HFFc6 (cell line): ENCODE results near the gene P3H1. TPM values are rescaled to one million over a fixed set of nuclear protein-coding genes. Genes with fewer than 3 reads are reported as not detected.
"Not testable (repeated sequence)": the region's sequence is repeated elsewhere in the genome, so short reads cannot be mapped to it uniquely, and the experiment has no call there.

Experiments used
- DNase-seq: peaks from one replicate; pipeline ENCODE4 v3.0.0-alpha.2; 2018
- H3K27ac Mint-ChIP-seq: 2 replicates; pipeline ENCODE4 v1.8.0; 2020; ENCODE audit warnings: mild to moderate bottlenecking, mixed read lengths
- H3K27me3 Mint-ChIP-seq: 2 replicates; pipeline ENCODE4 v1.8.0; 2021; ENCODE audit warnings: mild to moderate bottlenecking, moderate library complexity, mixed read lengths; ENCODE audit not compliant: insufficient read depth
- H3K36me3 Mint-ChIP-seq: 2 replicates; pipeline ENCODE4 v1.8.0; 2021; ENCODE audit warnings: low read depth, mixed read lengths
- H3K4me1 Mint-ChIP-seq: 2 replicates; pipeline ENCODE4 v1.8.0; 2020; ENCODE audit warnings: low read depth, mixed read lengths
- H3K4me3 Mint-ChIP-seq: 2 replicates; pipeline ENCODE4 v1.8.0; 2020; ENCODE audit warnings: mild to moderate bottlenecking, moderate library complexity, mixed read lengths
- H3K9me3 Mint-ChIP-seq: 2 replicates; pipeline ENCODE4 v1.8.0; 2020; ENCODE audit warnings: mild to moderate bottlenecking, mixed read lengths
- CTCF ChIP-seq: fragments of 200-600 bp; sonication (generic); IDR thresholded peaks from 2 replicates; pipeline ENCODE4 v1.5.0; 2021; ENCODE audit warnings: antibody characterized with exemption, mild to moderate bottlenecking
- long read RNA-seq: library from polyadenylated mRNA; unstranded; transcript quantifications from one replicate; pipeline ENCODE4 v2.0.0, GENCODE V29; 2019
- total RNA-seq, 6 experiments: library from RNA; stranded (reverse); fragmentation: NEBNext Ultra II Directional; extraction: Animal tissue kit (Norgen Biotek cat#: 25700); gene quantifications; 2 replicates in 1 of 6; 3 replicates in 5 of 6; pipeline ENCODE4 v1.2.3, GENCODE V29; 2021

The P3H1 gene
- total RNA-seq: 100 to 1,000 TPM; 115 to 169 (median 126) TPM
- long read RNA-seq, transcript P3H1-204 (15 exons, 2,705 nt): minor isoform, 22 of 226 reads
- long read RNA-seq, transcript P3H1-202 (15 exons, 2,585 nt): major isoform, 158 of 226 reads
- long read RNA-seq, partial matches to known transcripts: 16 of 226 reads
- long read RNA-seq, other reads (novel, unspliced or antisense): 24 of 226 reads

- H3K9me3 Mint-ChIP-seq: no peaks in the 10 kb centered on the region
- H3K4me3 Mint-ChIP-seq: no peak within 1 kb of the TSS; the same call in 1 of the 2 replicates
- H3K36me3 Mint-ChIP-seq: peaks cover 11% of the 10 kb centered on the region
Measured at GRCh38 chr1:42766741-42767509, at the start of gene P3H1, which contains the start of gene C1orf50. Gene P3H1 (minus strand): TSS chr1:42767028. CDS start chr1:42766971, 57 bp downstream. Gene C1orf50 (plus strand): TSS chr1:42767249. CDS start chr1:42767312, 63 bp downstream.

GRCh38 chr1:42815941-42816584 is 49.2 kb upstream of the P3H1 start:
- no peaks in the 10 kb centered on the region for H3K27me3 Mint-ChIP-seq
- peak overlapping the region; percentile 81 for H3K27ac Mint-ChIP-seq
- H3K4me1 Mint-ChIP-seq: peaks cover 50% of the 10 kb centered on the region
- H3K4me3 Mint-ChIP-seq: peak overlapping the region; percentile 88
- DNase-seq: no peak
- H3K36me3 Mint-ChIP-seq: peaks cover 14% of the 10 kb centered on the region
- no peak for TF ChIP-seq CTCF
- peaks cover 4% of the 10 kb centered on the region; the same call in 1 of the 2 replicates for H3K9me3 Mint-ChIP-seq

More at GRCh38 chr1:42766741-42767509, at the start of gene P3H1, which contains the start of gene C1orf50:
- Mint-ChIP-seq H3K27ac (peak within 1 kb of the TSS; percentile 80), H3K4me1 (peaks cover 17% of the 10 kb centered on the region), H3K27me3 (no peaks in the 10 kb centered on the region)
- peak; percentile 21; the same call in 1 of the 2 replicates for TF ChIP-seq CTCF
- DNase-seq: peak; percentile 99

GRCh38 chr1:42814815-42815214 is 48.0 kb upstream of the P3H1 start:
- H3K27ac Mint-ChIP-seq, H3K9me3 Mint-ChIP-seq, DNase-seq, H3K27me3 Mint-ChIP-seq, H3K4me3 Mint-ChIP-seq: not testable (repeated sequence)
- H3K36me3 Mint-ChIP-seq: peaks cover 14% of the 10 kb centered on the region
- H3K4me1 Mint-ChIP-seq: peaks cover 38% of the 10 kb centered on the region

GRCh38 chr1:42807056-42807668 is 40.3 kb upstream of the P3H1 start:
- Mint-ChIP-seq H3K27ac (peak overlapping the region; percentile 12; the same call in 1 of the 2 replicates), H3K4me3 (no peak overlapping the region; the same call in 1 of the 2 replicates)

GRCh38 chr1:42806593-42806992 is 39.8 kb upstream of the P3H1 start:
- peak overlapping the region; percentile 37; the same call in 1 of the 2 replicates for H3K4me3 Mint-ChIP-seq
- TF ChIP-seq CTCF: no peak
- H3K27me3 Mint-ChIP-seq: peaks cover 1% of the 10 kb centered on the region; the same call in 1 of the 2 replicates
- no peaks in the 10 kb centered on the region for H3K9me3 Mint-ChIP-seq
- H3K4me1 Mint-ChIP-seq: peaks cover 31% of the 10 kb centered on the region
- peaks cover 7% of the 10 kb centered on the region; the same call in 1 of the 2 replicates for H3K36me3 Mint-ChIP-seq
- DNase-seq: no peak
- H3K27ac Mint-ChIP-seq: peak overlapping the region; percentile 21; the same call in 1 of the 2 replicates

More at GRCh38 chr1:42807056-42807668, 40.3 kb upstream of the P3H1 start:
- Mint-ChIP-seq H3K9me3 (no peaks in the 10 kb centered on the region), H3K36me3 (peaks cover 7% of the 10 kb centered on the region; the same call in 1 of the 2 replicates), H3K27me3 (peaks cover 1% of the 10 kb centered on the region; the same call in 1 of the 2 replicates), H3K4me1 (peaks cover 26% of the 10 kb centered on the region)
- TF ChIP-seq CTCF: no peak
- no peak for DNase-seq
